Panc1 (cell line): ENCODE results near the gene NHLRC2. TPM values are rescaled to one million over a fixed set of nuclear protein-coding genes. Genes with fewer than 3 reads are reported as not detected.
A peak's percentile ranks its signal among the peaks of the same experiment; 100 is the strongest.

Experiments
- ATAC-seq: fragments of 200-7000 bp; cut with Tn5 transposase; 2 replicates; pipeline ENCODE4 v1.9.1; 2020; ENCODE audit warnings: mild to moderate bottlenecking, moderate library complexity
- BruUV-seq: library from RNA; stranded (reverse); fragments of 400-500 nt; replicated peaks from 2 replicates; lab custom pipeline; 2021; lab: Mats Ljungman, UMichigan
- CTCF ChIA-PET: fragments of 300-600 bp; sonication (Branson Sonifier 250); formaldehyde crosslinking; loops from one replicate; lab custom pipeline; 2022; ENCODE audit warnings: antibody characterized with exemption; lab: Charles Lee
- POLR2A ChIA-PET: fragments of 300-600 bp; sonication (Branson Sonifier 250); formaldehyde crosslinking; loops from one replicate; lab custom pipeline; 2022; ENCODE audit warnings: antibody characterized with exemption; lab: Charles Lee
- DNase-seq: peaks from one replicate; pipeline ENCODE4 v3.0.0-alpha.2; 2010; ENCODE audit warnings: low read depth, low spot score
- H3K27ac ChIP-seq: 2 replicates; pipeline ENCODE4 v1.5.1; 2011; ENCODE audit warnings: mild to moderate bottlenecking, low read length, inconsistent platforms
- H3K27me3 ChIP-seq: fragments of 200-500 bp; sonication (Bioruptor generic); 2 replicates; pipeline ENCODE4 v1.6.0; 2014; ENCODE audit warnings: low read length, inconsistent platforms; ENCODE audit not compliant: control insufficient read depth, insufficient read depth
- H3K36me3 ChIP-seq: fragments of 200-500 bp; sonication (Bioruptor generic); 2 replicates; pipeline ENCODE4 v1.5.1; 2014; ENCODE audit warnings: inconsistent platforms, mild to moderate bottlenecking, low read length, moderate library complexity; ENCODE audit not compliant: control insufficient read depth, insufficient read depth
- H3K4me1 ChIP-seq: 2 replicates; pipeline ENCODE4 v1.5.1; 2011; ENCODE audit warnings: inconsistent platforms, mild to moderate bottlenecking, low read length, moderate library complexity; ENCODE audit not compliant: control insufficient read depth, insufficient read depth
- H3K4me3 ChIP-seq, 2 experiments: 2 replicates each; pipeline ENCODE4 v1.5.1; 2011 to 2012; ENCODE audit warnings: low read depth in 2 of 2, low read length in 2 of 2, mild to moderate bottlenecking in 2 of 2, inconsistent platforms in 1 of 2, moderate library complexity in 1 of 2
- H3K9me3 ChIP-seq: fragments of 200-500 bp; sonication (Bioruptor generic); 2 replicates; pipeline ENCODE4 v1.5.1; 2014; ENCODE audit warnings: low read depth, mild to moderate bottlenecking, inconsistent platforms, low read length, moderate library complexity; ENCODE audit not compliant: control insufficient read depth, insufficient read depth
- POLR2AphosphoS5 ChIP-seq: IDR thresholded peaks from 2 replicates; pipeline ENCODE4 v1.6.1; 2012; ENCODE audit warnings: mild to moderate bottlenecking, low read depth, low read length, moderate library complexity
- SIN3A ChIP-seq: IDR thresholded peaks from 2 replicates; pipeline ENCODE4 v1.6.1; 2012; ENCODE audit warnings: low read depth, mild to moderate bottlenecking, low read length, moderate library complexity, borderline replicate concordance; ENCODE audit not compliant: insufficient read depth
- TCF7L2 ChIP-seq: IDR thresholded peaks from 2 replicates; pipeline ENCODE4 v1.6.1; 2011; ENCODE audit warnings: mild to moderate bottlenecking, low read depth, low read length, inconsistent platforms
- in situ Hi-C: cut with HindIII; loops from 2 replicates; pipeline ENCODE4 v1.10.0; 2016; ENCODE audit warnings: low sequenced_read_pairs, low pct_unique_long_range_greater_than_20kb
- intact Hi-C: fragments of 100-400 bp; cut with micrococcal nuclease; formaldehyde crosslinking; loops from one replicate; pipeline ENCODE4 v1.10.0; 2022; ENCODE audit not compliant: unreplicated experiment
- total RNA-seq: library from RNA; stranded (reverse); gene quantifications from one replicate; pipeline ENCODE4 v1.2.1, GENCODE V29; 2021; ENCODE audit not compliant: unreplicated experiment
- TF ChIP-seq, protein P1 (sequence below): fragments of 450-650 bp; IDR thresholded peaks from 2 replicates; pipeline ENCODE4 v1.5.1; 2017; ENCODE audit warnings: mild to moderate bottlenecking
- TF ChIP-seq, protein P2 (sequence below), 2 experiments: IDR thresholded peaks; 2 replicates each; pipeline ENCODE4 v1.6.1; 2011 to 2012; ENCODE audit warnings: low read depth in 2 of 2, control low read depth in 1 of 2, low read length in 1 of 2, mild to moderate bottlenecking in 1 of 2, moderate library complexity in 1 of 2; ENCODE audit not compliant: insufficient read depth in 1 of 2

The NHLRC2 gene
- total RNA-seq, 1 experiment from 2014 or later: 47.3 TPM

DNA sequence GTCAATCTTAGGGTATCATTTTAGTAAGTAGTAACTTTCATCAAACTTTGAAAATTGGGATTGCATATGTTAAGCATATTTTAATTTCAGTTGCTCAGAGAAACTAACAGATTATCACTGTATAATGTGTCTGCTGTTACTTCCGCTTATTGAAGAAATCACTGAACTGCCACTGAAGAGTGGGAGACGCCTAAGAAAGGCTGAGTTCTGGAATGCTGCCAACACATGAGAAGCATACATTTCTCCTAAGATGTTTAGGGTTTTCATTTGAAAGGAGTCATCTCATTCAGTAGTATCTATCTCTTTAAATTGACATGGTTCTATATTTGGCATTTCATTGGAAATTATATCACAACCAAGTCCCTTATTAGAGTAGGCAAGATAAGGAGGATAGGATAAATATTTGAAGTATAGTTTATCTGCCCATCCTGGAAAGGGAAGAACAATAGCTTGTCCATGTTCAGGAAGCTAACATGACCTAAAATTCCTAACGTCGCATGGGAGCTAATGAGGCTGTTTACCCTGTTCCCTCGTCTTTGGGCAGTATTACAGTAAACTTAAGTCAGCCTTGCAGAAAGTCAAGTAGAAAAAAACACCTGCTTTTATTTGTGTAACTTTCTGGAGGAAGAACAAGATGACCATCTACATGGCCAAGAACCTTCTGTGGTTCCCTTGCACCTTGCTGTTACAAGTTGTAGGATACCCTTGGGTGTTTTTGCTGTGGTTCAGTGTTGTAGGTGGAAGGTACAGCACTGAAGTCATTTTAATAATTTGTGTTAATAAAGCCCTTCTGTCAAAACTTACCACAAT is 67.3 kb downstream of the NHLRC2 start:
- H3K9me3 ChIP-seq: peaks cover 9% of the 10 kb centered on the region; the same call in 1 of the 2 replicates
- TF ChIP-seq, protein P1, sequence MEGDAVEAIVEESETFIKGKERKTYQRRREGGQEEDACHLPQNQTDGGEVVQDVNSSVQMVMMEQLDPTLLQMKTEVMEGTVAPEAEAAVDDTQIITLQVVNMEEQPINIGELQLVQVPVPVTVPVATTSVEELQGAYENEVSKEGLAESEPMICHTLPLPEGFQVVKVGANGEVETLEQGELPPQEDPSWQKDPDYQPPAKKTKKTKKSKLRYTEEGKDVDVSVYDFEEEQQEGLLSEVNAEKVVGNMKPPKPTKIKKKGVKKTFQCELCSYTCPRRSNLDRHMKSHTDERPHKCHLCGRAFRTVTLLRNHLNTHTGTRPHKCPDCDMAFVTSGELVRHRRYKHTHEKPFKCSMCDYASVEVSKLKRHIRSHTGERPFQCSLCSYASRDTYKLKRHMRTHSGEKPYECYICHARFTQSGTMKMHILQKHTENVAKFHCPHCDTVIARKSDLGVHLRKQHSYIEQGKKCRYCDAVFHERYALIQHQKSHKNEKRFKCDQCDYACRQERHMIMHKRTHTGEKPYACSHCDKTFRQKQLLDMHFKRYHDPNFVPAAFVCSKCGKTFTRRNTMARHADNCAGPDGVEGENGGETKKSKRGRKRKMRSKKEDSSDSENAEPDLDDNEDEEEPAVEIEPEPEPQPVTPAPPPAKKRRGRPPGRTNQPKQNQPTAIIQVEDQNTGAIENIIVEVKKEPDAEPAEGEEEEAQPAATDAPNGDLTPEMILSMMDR: no peak
- TF ChIP-seq TCF7L2 (no peak), POLR2AphosphoS5 (no peak), SIN3A (no peak)
- TF ChIP-seq, protein P2, sequence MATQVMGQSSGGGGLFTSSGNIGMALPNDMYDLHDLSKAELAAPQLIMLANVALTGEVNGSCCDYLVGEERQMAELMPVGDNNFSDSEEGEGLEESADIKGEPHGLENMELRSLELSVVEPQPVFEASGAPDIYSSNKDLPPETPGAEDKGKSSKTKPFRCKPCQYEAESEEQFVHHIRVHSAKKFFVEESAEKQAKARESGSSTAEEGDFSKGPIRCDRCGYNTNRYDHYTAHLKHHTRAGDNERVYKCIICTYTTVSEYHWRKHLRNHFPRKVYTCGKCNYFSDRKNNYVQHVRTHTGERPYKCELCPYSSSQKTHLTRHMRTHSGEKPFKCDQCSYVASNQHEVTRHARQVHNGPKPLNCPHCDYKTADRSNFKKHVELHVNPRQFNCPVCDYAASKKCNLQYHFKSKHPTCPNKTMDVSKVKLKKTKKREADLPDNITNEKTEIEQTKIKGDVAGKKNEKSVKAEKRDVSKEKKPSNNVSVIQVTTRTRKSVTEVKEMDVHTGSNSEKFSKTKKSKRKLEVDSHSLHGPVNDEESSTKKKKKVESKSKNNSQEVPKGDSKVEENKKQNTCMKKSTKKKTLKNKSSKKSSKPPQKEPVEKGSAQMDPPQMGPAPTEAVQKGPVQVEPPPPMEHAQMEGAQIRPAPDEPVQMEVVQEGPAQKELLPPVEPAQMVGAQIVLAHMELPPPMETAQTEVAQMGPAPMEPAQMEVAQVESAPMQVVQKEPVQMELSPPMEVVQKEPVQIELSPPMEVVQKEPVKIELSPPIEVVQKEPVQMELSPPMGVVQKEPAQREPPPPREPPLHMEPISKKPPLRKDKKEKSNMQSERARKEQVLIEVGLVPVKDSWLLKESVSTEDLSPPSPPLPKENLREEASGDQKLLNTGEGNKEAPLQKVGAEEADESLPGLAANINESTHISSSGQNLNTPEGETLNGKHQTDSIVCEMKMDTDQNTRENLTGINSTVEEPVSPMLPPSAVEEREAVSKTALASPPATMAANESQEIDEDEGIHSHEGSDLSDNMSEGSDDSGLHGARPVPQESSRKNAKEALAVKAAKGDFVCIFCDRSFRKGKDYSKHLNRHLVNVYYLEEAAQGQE (IDR thresholded peaks at IDR 0.05; ENCODE audit: insufficient read depth in 1 of 2, low read depth in 2 of 2, low read length in 1 of 2): no peak
- ATAC-seq (no peak), DNase-seq (no peak)
- ChIA-PET POLR2A (no interaction called here), CTCF (no interaction called here)
- no peak overlapping the region for H3K27ac ChIP-seq
- no peaks in the 10 kb centered on the region for H3K4me1 ChIP-seq
- in situ Hi-C loops: no loop called here
- H3K4me3 ChIP-seq: no peak overlapping the region
- no peaks in the 10 kb centered on the region for H3K36me3 ChIP-seq
- H3K27me3 ChIP-seq: no peaks in the 10 kb centered on the region
- intact Hi-C loops: loop anchor here (10.0 kb wide), 1 partner anchor 123 kb away; the partner anchor contains the start of gene ADRB1
- no TSS peak for BruUV-seq

DNA sequence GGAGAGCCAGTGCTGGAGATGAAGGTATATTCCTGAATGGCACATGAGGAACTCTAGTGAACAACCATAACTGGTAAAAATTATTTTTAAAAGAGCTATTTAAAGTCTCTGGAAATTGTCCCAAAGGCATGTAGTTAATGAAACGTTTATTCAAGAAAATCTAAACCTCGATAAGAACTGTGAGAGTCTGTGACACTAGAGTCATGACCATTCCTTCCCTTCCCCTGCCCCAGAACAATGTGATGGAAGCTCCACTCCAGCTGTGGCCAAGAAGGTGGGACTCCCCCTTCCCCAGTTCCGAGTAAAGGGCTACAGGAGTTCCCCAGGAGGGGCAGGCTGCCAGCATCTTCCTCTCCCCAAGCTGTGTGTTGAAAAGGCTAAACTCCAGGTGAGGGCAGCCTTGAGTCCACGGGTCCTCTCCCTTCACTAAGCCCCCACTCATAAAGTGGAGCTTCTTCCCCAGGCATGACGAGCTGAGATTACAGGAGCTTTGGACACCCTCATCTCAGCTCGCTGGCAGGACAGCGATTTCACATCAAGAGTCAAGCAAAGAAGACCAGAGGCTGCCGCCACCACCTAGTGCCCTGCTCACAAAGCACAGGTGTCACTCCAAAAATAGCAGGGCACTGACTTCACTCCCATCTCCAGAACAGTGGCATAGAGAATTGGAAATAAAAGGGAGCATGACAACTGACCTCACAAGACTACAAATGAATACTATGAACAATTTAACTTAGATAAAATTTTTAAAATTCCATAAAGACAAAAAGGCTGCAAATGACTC is 68.5 kb downstream of the NHLRC2 start:
- Histone ChIP-seq H3K27me3 (no peaks in the 10 kb centered on the region), H3K4me3 (no peak overlapping the region), H3K27ac (no peak overlapping the region), H3K9me3 (peaks cover 9% of the 10 kb centered on the region; the same call in 1 of the 2 replicates), H3K4me1 (no peaks in the 10 kb centered on the region), H3K36me3 (no peaks in the 10 kb centered on the region)
- DNase-seq: no peak
- CTCF ChIA-PET: no interaction called here
- POLR2A ChIA-PET: interaction anchor here (0.5 kb wide), 1 partner anchor 191 kb away, joined by 12 read pairs; no protein-coding TSS in a partner anchor
- no TSS peak for BruUV-seq
- intact Hi-C loops (loop anchor here (10.0 kb wide), 1 partner anchor 122 kb away; the partner anchor contains the start of gene ADRB1), in situ Hi-C loops (no loop called here)
- ATAC-seq: peak; percentile 49; the same call in 1 of the 2 replicates
- no peak for TF ChIP-seq TCF7L2
- TF ChIP-seq, protein P1: peak; percentile 53
- no peak for TF ChIP-seq SIN3A
